Erythroblast (primary cell): ENCODE results near the gene LGR4.
A peak's percentile ranks its signal among the peaks of the same experiment; 100 is the strongest.
"Not testable (repeated sequence)": the region's sequence is repeated elsewhere in the genome, so short reads cannot be mapped to it uniquely, and the experiment has no call there.

Experiments used
- DNase-seq, 2 experiments: peaks; one replicate each; lab custom pipeline; 2025; lab: John Stamatoyannopoulos, UW
- GATA1 ChIP-seq: IDR thresholded peaks from 2 replicates; pipeline ENCODE4 v1.6.1; 2011; ENCODE audit warnings: low read depth, mild to moderate bottlenecking, control low read depth, low read length, moderate library complexity
- POLR2A ChIP-seq: IDR thresholded peaks from 2 replicates; pipeline ENCODE4 v1.6.1; 2011; ENCODE audit warnings: mild to moderate bottlenecking, low read length

The LGR4 gene

GRCh38 chr11:27349919-27350318 is 122.7 kb downstream of the LGR4 start:
- DNase-seq, result no peak
- no peak for TF ChIP-seq POLR2A
- no peak for TF ChIP-seq GATA1

GRCh38 chr11:27348340-27348873 is 124.2 kb downstream of the LGR4 start:
- no peak for DNase-seq
- TF ChIP-seq GATA1 (no peak), POLR2A (no peak)

- no peak for TF ChIP-seq POLR2A
- no peak for TF ChIP-seq GATA1
- no peak for DNase-seq
These were observed 124.9 kb downstream of the LGR4 start for GRCh38 chr11:27347359-27348339.

- no peak for DNase-seq
- TF ChIP-seq GATA1, result no peak
- no peak for TF ChIP-seq POLR2A
These were observed 132.6 kb downstream of the LGR4 start for GRCh38 chr11:27339941-27340340.

GRCh38 chr11:27334764-27335163 is 137.8 kb downstream of the LGR4 start:
- not testable (repeated sequence) for DNase-seq

GRCh38 chr11:27331981-27332380 is 140.6 kb downstream of the LGR4 start:
- DNase-seq, result no peak
- TF ChIP-seq GATA1 (no peak), POLR2A (no peak)

- no peak for TF ChIP-seq GATA1
- no peak for TF ChIP-seq POLR2A
- DNase-seq, result no peak
These were observed 141.8 kb downstream of the LGR4 start for GRCh38 chr11:27330633-27331270.

- TF ChIP-seq POLR2A (no peak), GATA1 (no peak)
- no peak for DNase-seq
These were observed 142.5 kb downstream of the LGR4 start for GRCh38 chr11:27329867-27330632.

- no peak for DNase-seq
- TF ChIP-seq POLR2A, result no peak
- no peak for TF ChIP-seq GATA1
These were observed 144.0 kb downstream of the LGR4 start for GRCh38 chr11:27328614-27329013.

- DNase-seq, result not testable (repeated sequence)
These were observed 145.5 kb downstream of the LGR4 start for GRCh38 chr11:27327064-27327463.

- not testable (repeated sequence) for DNase-seq
These were observed 150.4 kb downstream of the LGR4 start for GRCh38 chr11:27322196-27322595.

GRCh38 chr11:27321340-27321739 is 151.2 kb downstream of the LGR4 start:
- not testable (repeated sequence) for DNase-seq

GRCh38 chr11:27319072-27319471 is 153.5 kb downstream of the LGR4 start:
- no peak for TF ChIP-seq GATA1
- TF ChIP-seq POLR2A, result no peak
- peak in 1 of 2 experiments; percentile 4 for DNase-seq

- peak in 1 of 2 experiments; percentile 11 for DNase-seq
- TF ChIP-seq GATA1 (no peak), POLR2A (no peak)
These were observed 154.8 kb downstream of the LGR4 start for GRCh38 chr11:27317751-27318150.
